Trophoblast cell (in vitro differentiated cells and primary cell): ENCODE results near the gene CELA2A.
"Not testable (repeated sequence)": the region's sequence is repeated elsewhere in the genome, so short reads cannot be mapped to it uniquely, and the experiment has no call there.

Source experiments
- DNase-seq, 2 donors: peaks; one replicate each; pipeline ENCODE4 v3.0.0-alpha.2; 2016
- H2AFZ ChIP-seq: 2 replicates; pipeline ENCODE4 v1.6.1; 2013; ENCODE audit warnings: low read length, moderate library complexity, mild to moderate bottlenecking; ENCODE audit not compliant: insufficient read depth, poor library complexity
- H2AK5ac ChIP-seq: 2 replicates; pipeline ENCODE4 v1.6.1; 2013; ENCODE audit warnings: mild to moderate bottlenecking, low read length
- H2BK120ac ChIP-seq: 2 replicates; pipeline ENCODE4 v1.6.1; 2013; ENCODE audit warnings: low read length, mild to moderate bottlenecking, moderate library complexity; ENCODE audit not compliant: insufficient read depth, poor library complexity
- H2BK12ac ChIP-seq: 2 replicates; pipeline ENCODE4 v1.6.1; 2013; ENCODE audit warnings: mild to moderate bottlenecking, low read length, moderate library complexity
- H2BK5ac ChIP-seq: 2 replicates; pipeline ENCODE4 v1.6.1; 2013; ENCODE audit warnings: low read length, low read depth, moderate library complexity, mild to moderate bottlenecking; ENCODE audit not compliant: poor library complexity
- H3K14ac ChIP-seq: 2 replicates; pipeline ENCODE4 v1.6.1; 2013; ENCODE audit warnings: mild to moderate bottlenecking, low read length
- H3K18ac ChIP-seq: 2 replicates; pipeline ENCODE4 v1.6.1; 2013; ENCODE audit warnings: mild to moderate bottlenecking, low read length
- H3K23ac ChIP-seq: 2 replicates; pipeline ENCODE4 v1.6.1; 2013; ENCODE audit warnings: low read length
- H3K27ac ChIP-seq: 2 replicates; pipeline ENCODE4 v1.5.1; 2013; ENCODE audit warnings: low read depth, mild to moderate bottlenecking, inconsistent platforms, low read length, moderate library complexity
- H3K27me3 ChIP-seq: 2 replicates; pipeline ENCODE4 v1.6.1; 2013; ENCODE audit warnings: inconsistent platforms, mild to moderate bottlenecking, low read length, moderate library complexity; ENCODE audit not compliant: insufficient read depth
- H3K36me3 ChIP-seq, 2 experiments: 1 replicate in 1 of 2; 2 replicates in 1 of 2; pipeline ENCODE4 v1.6.1; 2013; ENCODE audit warnings: low read length in 2 of 2, mild to moderate bottlenecking in 2 of 2, moderate library complexity in 1 of 2; ENCODE audit not compliant: insufficient read depth in 2 of 2, control insufficient read depth in 1 of 2
- H3K4ac ChIP-seq: 2 replicates; pipeline ENCODE4 v1.6.1; 2013; ENCODE audit warnings: low read depth, mild to moderate bottlenecking, low read length, moderate library complexity
- H3K4me1 ChIP-seq, 2 experiments: 1 replicate in 1 of 2; 2 replicates in 1 of 2; pipeline ENCODE4 v1.6.1; 2013; ENCODE audit warnings: low read length in 2 of 2, mild to moderate bottlenecking in 2 of 2, moderate library complexity in 1 of 2; ENCODE audit not compliant: insufficient read depth in 2 of 2, control insufficient read depth in 1 of 2
- H3K4me2 ChIP-seq: 2 replicates; pipeline ENCODE4 v1.6.1; 2013; ENCODE audit warnings: inconsistent platforms, mild to moderate bottlenecking, low read length, moderate library complexity
- H3K4me3 ChIP-seq: 2 replicates; pipeline ENCODE4 v1.5.1; 2013; ENCODE audit warnings: mild to moderate bottlenecking, low read depth, low read length, inconsistent platforms
- H3K79me1 ChIP-seq: one replicate; pipeline ENCODE4 v1.6.1; 2013; ENCODE audit warnings: low read length
- H3K79me2 ChIP-seq: 2 replicates; pipeline ENCODE4 v1.6.1; 2013; ENCODE audit warnings: low read length, mild to moderate bottlenecking; ENCODE audit not compliant: control insufficient read depth, insufficient read depth, poor library complexity
- H3K9ac ChIP-seq: 2 replicates; pipeline ENCODE4 v1.6.1; 2013; ENCODE audit warnings: mild to moderate bottlenecking, low read length
- H3K9me3 ChIP-seq: 2 replicates; pipeline ENCODE4 v1.6.1; 2013; ENCODE audit warnings: low read depth, mild to moderate bottlenecking, control low read depth, inconsistent platforms, low read length; ENCODE audit not compliant: insufficient read depth
- H4K12ac ChIP-seq: 2 replicates; pipeline ENCODE4 v1.6.1; 2013; ENCODE audit warnings: low read depth, mild to moderate bottlenecking, low read length, moderate library complexity
- H4K8ac ChIP-seq: 2 replicates; pipeline ENCODE4 v1.6.1; 2013; ENCODE audit warnings: low read depth, mild to moderate bottlenecking, low read length, moderate library complexity
- H4K91ac ChIP-seq: one replicate; pipeline ENCODE4 v1.6.1; 2013; ENCODE audit warnings: low read depth, mild to moderate bottlenecking, low read length, moderate library complexity
- WGBS: extraction: QIAGEN DNeasy Blood & Tissue Kit; methylation state at CpG from one replicate; pipeline ENCODE4 v1.1.7; 2013; ENCODE audit warnings: missing lambda C conversion rate; ENCODE audit not compliant: insufficient read length, insufficient coverage; ENCODE audit errors: extremely low coverage; 5-methylcytosine and 5-hydroxymethylcytosine counted together

The CELA2A gene

GRCh38 chr1:15455522-15455921 lies 1.0 kb upstream of the CELA2A start:
- Histone ChIP-seq H3K27me3 (no peaks in the 10 kb centered on the region), H3K23ac (no peak overlapping the region), H3K79me2 (no peaks in the 10 kb centered on the region), H2BK120ac (no peak overlapping the region), H3K27ac (no peak overlapping the region), H3K4me3 (no peak overlapping the region), H2BK12ac (no peak overlapping the region), H3K4ac (no peak overlapping the region), H2BK5ac (no peak overlapping the region), H3K36me3 (no peaks in the 10 kb centered on the region), H3K18ac (no peak overlapping the region), H3K4me1 (peaks cover 0 to 4% of the 10 kb centered on the region in 2 experiments), H4K8ac (no peak overlapping the region), H4K12ac (no peak overlapping the region), H3K14ac (no peak overlapping the region), H3K9ac (no peak overlapping the region), H3K9me3 (peaks cover 4% of the 10 kb centered on the region), H2AK5ac (no peak overlapping the region), H3K79me1 (no peaks in the 10 kb centered on the region), H3K4me2 (no peak overlapping the region), H2AFZ (no peak overlapping the region), H4K91ac (no peak overlapping the region)
- DNase-seq, result no peak
- no CpG with 5 or more reads among the region's 6 CpGs for WGBS

- WGBS, result no CpG with 5 or more reads among the region's 2 CpGs
- no peak overlapping the region for H3K9ac ChIP-seq
- H3K27ac ChIP-seq, result no peak overlapping the region
- no peak overlapping the region for H4K12ac ChIP-seq
- no peaks in the 10 kb centered on the region for H3K27me3 ChIP-seq
- no peak overlapping the region for H2BK120ac ChIP-seq
- no peak overlapping the region for H3K18ac ChIP-seq
- H3K4ac ChIP-seq, result no peak overlapping the region
- H4K8ac ChIP-seq, result no peak overlapping the region
- H4K91ac ChIP-seq, result no peak overlapping the region
- H3K14ac ChIP-seq, result no peak overlapping the region
- H2AFZ ChIP-seq, result no peak overlapping the region
- no peaks in the 10 kb centered on the region for H3K9me3 ChIP-seq
- no peak overlapping the region for H3K4me2 ChIP-seq
- no peak overlapping the region for H3K4me3 ChIP-seq
- DNase-seq, result no peak
- no peak overlapping the region for H2BK5ac ChIP-seq
- no peak overlapping the region for H2BK12ac ChIP-seq
- H3K79me1 ChIP-seq, result no peaks in the 10 kb centered on the region
- H3K23ac ChIP-seq, result no peak overlapping the region
- H3K4me1 ChIP-seq, result peaks cover 0 to 4% of the 10 kb centered on the region in 2 experiments
- H3K79me2 ChIP-seq, result no peaks in the 10 kb centered on the region
- H2AK5ac ChIP-seq, result no peak overlapping the region
- no peaks in the 10 kb centered on the region for H3K36me3 ChIP-seq
These were observed 1.1 kb downstream of the CELA2A start for GRCh38 chr1:15457585-15457984.

- not testable (repeated sequence) for H3K9ac ChIP-seq, DNase-seq, H3K4me3 ChIP-seq, H4K8ac ChIP-seq, H3K18ac ChIP-seq, H3K23ac ChIP-seq, H2BK5ac ChIP-seq, H3K27ac ChIP-seq, H3K4me2 ChIP-seq, H2BK12ac ChIP-seq, H3K36me3 ChIP-seq, H3K9me3 ChIP-seq, H3K27me3 ChIP-seq, H3K14ac ChIP-seq, H2AK5ac ChIP-seq, H2AFZ ChIP-seq, H3K4ac ChIP-seq, H3K79me2 ChIP-seq, H4K12ac ChIP-seq, H2BK120ac ChIP-seq, H3K4me1 ChIP-seq, H3K79me1 ChIP-seq, H4K91ac ChIP-seq
- no CpG with 5 or more reads among the region's 4 CpGs for WGBS
These were observed 1.9 kb downstream of the CELA2A start for GRCh38 chr1:15458388-15458787.

GRCh38 chr1:15459771-15460707 lies 3.5 kb downstream of the CELA2A start:
- DNase-seq, result peak in 1 of 2 donors; percentile 23
- no peaks in the 10 kb centered on the region for H3K79me2 ChIP-seq
- WGBS, result no CpG with 5 or more reads among the region's 10 CpGs

More at GRCh38 chr1:15459771-15460707, 3.5 kb downstream of the CELA2A start:
- H2BK5ac ChIP-seq, result no peak overlapping the region
- no peak overlapping the region for H2AK5ac ChIP-seq
- H3K18ac ChIP-seq, result no peak overlapping the region
- H2BK12ac ChIP-seq, result no peak overlapping the region
- H2BK120ac ChIP-seq, result no peak overlapping the region
- no peaks in the 10 kb centered on the region for H3K79me1 ChIP-seq
- H2AFZ ChIP-seq, result no peak overlapping the region
- no peak overlapping the region for H3K27ac ChIP-seq
- no peak overlapping the region for H3K23ac ChIP-seq
- peak overlapping the region; percentile 19 for H3K9ac ChIP-seq
- no peaks in the 10 kb centered on the region for H3K36me3 ChIP-seq
- H3K4me2 ChIP-seq, result no peak overlapping the region
- no peak overlapping the region for H4K91ac ChIP-seq
- no peak overlapping the region for H4K8ac ChIP-seq
- H3K27me3 ChIP-seq, result no peaks in the 10 kb centered on the region
- H3K4me1 ChIP-seq, result peaks cover 0 to 7% of the 10 kb centered on the region in 2 experiments
- H3K9me3 ChIP-seq, result no peaks in the 10 kb centered on the region
- no peak overlapping the region for H4K12ac ChIP-seq
- H3K14ac ChIP-seq, result no peak overlapping the region
- H3K4me3 ChIP-seq, result no peak overlapping the region
- no peak overlapping the region for H3K4ac ChIP-seq
